Stimulated activated CD8-positive, alpha-beta memory T cell treated with anti-CD3 and anti-CD28 coated beads, Interleukin-12 subunit alpha, Interleukin-12 subunit beta, amount 100 ng/mL, for 24 hours (primary cell): ENCODE data around the gene LNPEP.
A peak's percentile ranks its signal among the peaks of the same experiment; 100 is the strongest.
"Not testable (repeated sequence)": the region's sequence is repeated elsewhere in the genome, so short reads cannot be mapped to it uniquely, and the experiment has no call there.

Experiments
- DNase-seq: peaks from one replicate; pipeline ENCODE4 v3.0.0-alpha.2; 2020; ENCODE audit errors: extremely low read depth

Gene LNPEP

GRCh38 chr5:96930058-96930457 lies 5.8 kb upstream of the LNPEP start:
- DNase-seq: no peak

GRCh38 chr5:96930589-96930988 lies 5.3 kb upstream of the LNPEP start:
- DNase-seq: no peak

- not testable (repeated sequence) for DNase-seq
Measured at GRCh38 chr5:96931037-96931436, 4.8 kb upstream of the LNPEP start.

GRCh38 chr5:96931605-96932004 lies 4.3 kb upstream of the LNPEP start:
- DNase-seq: no peak

GRCh38 chr5:96932026-96932425 lies 3.9 kb upstream of the LNPEP start:
- DNase-seq: no peak

- no peak for DNase-seq
Measured at GRCh38 chr5:96933764-96934707, 1.8 kb upstream of the LNPEP start.

- DNase-seq: peak; percentile 83
Measured at GRCh38 chr5:96934708-96935558, 947 bp upstream of the LNPEP start.

GRCh38 chr5:96936431-96937320 lies 796 bp downstream of the LNPEP start:
- DNase-seq: peak; percentile 17

- no peak for DNase-seq
Measured at GRCh38 chr5:96940586-96940985, 4.7 kb downstream of the LNPEP start.

GRCh38 chr5:96941140-96941539 lies 5.3 kb downstream of the LNPEP start:
- no peak for DNase-seq

GRCh38 chr5:96942078-96942477 lies 6.2 kb downstream of the LNPEP start:
- DNase-seq: no peak

GRCh38 chr5:96942911-96943310 lies 7.0 kb downstream of the LNPEP start:
- DNase-seq: no peak

- no peak for DNase-seq
Measured at GRCh38 chr5:96943799-96944198, 7.9 kb downstream of the LNPEP start.

GRCh38 chr5:96945144-96945897 lies 9.4 kb downstream of the LNPEP start:
- DNase-seq: no peak

- DNase-seq: no peak
Measured at GRCh38 chr5:96946381-96946780, 10.5 kb downstream of the LNPEP start.

GRCh38 chr5:96952118-96952750 lies 16.4 kb downstream of the LNPEP start:
- DNase-seq: no peak

GRCh38 chr5:96952974-96953730 lies 17.3 kb downstream of the LNPEP start:
- DNase-seq: no peak

- DNase-seq: no peak
Measured at GRCh38 chr5:96957254-96958049, 21.6 kb downstream of the LNPEP start.

GRCh38 chr5:96958977-96959376 lies 23.1 kb downstream of the LNPEP start:
- DNase-seq: no peak
